ENCODE results near the gene RPS6KA2. TPM values are rescaled to one million over a fixed set of nuclear protein-coding genes. Genes with fewer than 3 reads are reported as not detected.

Gene RPS6KA2
- total RNA-seq, 4 donors from 2014 or later: 22.7 to 55.9 (median 40.6) TPM

- WGBS, 2 donors: 72 to 73% methylated on average over 5 of the region's 5 CpGs
- H3K4me3 ChIP-seq (ENCODE audit: low read depth, poor library complexity, severe bottlenecking): no peak overlapping the region
- DNase-seq (ENCODE audit: low spot score in 2 of 2): no peak
- intact Hi-C loops (cut with DNase I; ENCODE audit: low total_unique reads): no loop called here
- TF ChIP-seq CTCF (IDR thresholded peaks at IDR 0.05): no peak
- no peak for TF ChIP-seq POLR2A (IDR thresholded peaks at IDR 0.05)
Measured at GRCh38 chr6:166492092-166492741, 134.8 kb downstream of the RPS6KA2 start.

- intact Hi-C loops (cut with DNase I; ENCODE audit: low total_unique reads): no loop called here
- TF ChIP-seq CTCF (IDR thresholded peaks at IDR 0.05) (no peak), POLR2A (IDR thresholded peaks at IDR 0.05) (no peak)
- DNase-seq (ENCODE audit: low spot score in 2 of 2): no peak
- WGBS, 2 donors: 82 to 88% methylated on average over 18 of the region's 18 CpGs
- H3K4me3 ChIP-seq (ENCODE audit: low read depth, poor library complexity, severe bottlenecking): no peak overlapping the region
Measured at GRCh38 chr6:166490671-166491500, 136.2 kb downstream of the RPS6KA2 start.

GRCh38 chr6:166489301-166490155 is 137.5 kb downstream of the RPS6KA2 start:
- H3K4me3 ChIP-seq (ENCODE audit: low read depth, poor library complexity, severe bottlenecking): no peak overlapping the region
- TF ChIP-seq POLR2A (IDR thresholded peaks at IDR 0.05) (no peak), CTCF (IDR thresholded peaks at IDR 0.05) (no peak)
- 89% methylated on average over 11 of the region's 11 CpGs for WGBS, 2 donors
- DNase-seq (ENCODE audit: low spot score in 2 of 2): no peak
- intact Hi-C loops (cut with DNase I; ENCODE audit: low total_unique reads): no loop called here

- no peak for DNase-seq (ENCODE audit: low spot score in 2 of 2)
- 81 to 84% methylated on average over 10 to 13 of the region's 13 CpGs for WGBS, 2 donors
- no peak overlapping the region for H3K4me3 ChIP-seq (ENCODE audit: low read depth, poor library complexity, severe bottlenecking)
- TF ChIP-seq CTCF (IDR thresholded peaks at IDR 0.05) (no peak), POLR2A (IDR thresholded peaks at IDR 0.05) (no peak)
- intact Hi-C loops (cut with DNase I; ENCODE audit: low total_unique reads): no loop called here
Measured at GRCh38 chr6:166488701-166489100, 138.3 kb downstream of the RPS6KA2 start.

- peak; percentile 56 to 93 for DNase-seq (ENCODE audit: low spot score in 2 of 2)
- no peak for TF ChIP-seq CTCF (IDR thresholded peaks at IDR 0.05)
- TF ChIP-seq POLR2A (IDR thresholded peaks at IDR 0.05): no peak
- WGBS, 2 donors: 48 to 52% methylated on average over 15 of the region's 15 CpGs
- intact Hi-C loops (cut with DNase I; ENCODE audit: low total_unique reads): no loop called here
- no peak overlapping the region for H3K4me3 ChIP-seq (ENCODE audit: low read depth, poor library complexity, severe bottlenecking)
Measured at GRCh38 chr6:166488076-166488685, 138.9 kb downstream of the RPS6KA2 start.
